ENCODE data around the gene NPIPA8.
"Not testable (repeated sequence)": the region's sequence is repeated elsewhere in the genome, so short reads cannot be mapped to it uniquely, and the experiment has no call there.

Gene NPIPA8

GRCh38 chr16:18336636-18337035, at the start of gene NPIPA8:
Gene NPIPA8, minus strand, starts transcription at chr16:18336736. Its CDS starts 4,074 bp downstream, at chr16:18332662.
- DNase-seq (ENCODE audit: insufficient read length, low spot score); FAIRE-seq: not testable (repeated sequence)

GRCh38 chr16:18385285-18385684, 48.7 kb upstream of the NPIPA8 start:
- not testable (repeated sequence) for FAIRE-seq; DNase-seq (ENCODE audit: insufficient read length, low spot score)

- FAIRE-seq; DNase-seq (ENCODE audit: insufficient read length, low spot score): not testable (repeated sequence)
These were observed 48.3 kb upstream of the NPIPA8 start for GRCh38 chr16:18384869-18385268.

GRCh38 chr16:18384098-18384636, 47.6 kb upstream of the NPIPA8 start:
- DNase-seq (ENCODE audit: insufficient read length, low spot score); FAIRE-seq: not testable (repeated sequence)

GRCh38 chr16:18382696-18383095, 46.2 kb upstream of the NPIPA8 start:
- DNase-seq (ENCODE audit: insufficient read length, low spot score); FAIRE-seq: not testable (repeated sequence)

- FAIRE-seq; DNase-seq (ENCODE audit: insufficient read length, low spot score): not testable (repeated sequence)
These were observed 11.2 kb upstream of the NPIPA8 start for GRCh38 chr16:18347742-18348141.

- DNase-seq (ENCODE audit: insufficient read length, low spot score); FAIRE-seq: not testable (repeated sequence)
These were observed 10.5 kb upstream of the NPIPA8 start for GRCh38 chr16:18346993-18347392.

- FAIRE-seq; DNase-seq (ENCODE audit: insufficient read length, low spot score): not testable (repeated sequence)
These were observed 8.1 kb upstream of the NPIPA8 start for GRCh38 chr16:18344634-18345033.

GRCh38 chr16:18341986-18342385, 5.5 kb upstream of the NPIPA8 start:
- not testable (repeated sequence) for FAIRE-seq

GRCh38 chr16:18341417-18341960, 5.0 kb upstream of the NPIPA8 start:
- not testable (repeated sequence) for DNase-seq (ENCODE audit: insufficient read length, low spot score); FAIRE-seq

More at GRCh38 chr16:18341986-18342385, 5.5 kb upstream of the NPIPA8 start:
- not testable (repeated sequence) for DNase-seq (ENCODE audit: insufficient read length, low spot score)

- not testable (repeated sequence) for DNase-seq (ENCODE audit: insufficient read length, low spot score); FAIRE-seq
These were observed 2.7 kb upstream of the NPIPA8 start for GRCh38 chr16:18339210-18339609.

GRCh38 chr16:18311811-18312210, 24.7 kb downstream of the NPIPA8 start:
- DNase-seq (ENCODE audit: insufficient read length, low spot score); FAIRE-seq: not testable (repeated sequence)

- DNase-seq (ENCODE audit: insufficient read length, low spot score); FAIRE-seq: not testable (repeated sequence)
These were observed 27.4 kb downstream of the NPIPA8 start for GRCh38 chr16:18309159-18309558.

GRCh38 chr16:18307241-18307640, 29.3 kb downstream of the NPIPA8 start:
- not testable (repeated sequence) for DNase-seq (ENCODE audit: insufficient read length, low spot score); FAIRE-seq

GRCh38 chr16:18306066-18306465, 30.5 kb downstream of the NPIPA8 start:
- not testable (repeated sequence) for DNase-seq (ENCODE audit: insufficient read length, low spot score); FAIRE-seq

GRCh38 chr16:18303059-18303706, 33.4 kb downstream of the NPIPA8 start:
- FAIRE-seq; DNase-seq (ENCODE audit: insufficient read length, low spot score): not testable (repeated sequence)

GRCh38 chr16:18297714-18298113, 38.8 kb downstream of the NPIPA8 start:
- not testable (repeated sequence) for DNase-seq (ENCODE audit: insufficient read length, low spot score); FAIRE-seq

GRCh38 chr16:18296931-18297330, 39.6 kb downstream of the NPIPA8 start:
- FAIRE-seq; DNase-seq (ENCODE audit: insufficient read length, low spot score): not testable (repeated sequence)

- not testable (repeated sequence) for DNase-seq (ENCODE audit: insufficient read length, low spot score); FAIRE-seq
These were observed 42.2 kb downstream of the NPIPA8 start for GRCh38 chr16:18294371-18294770.

- FAIRE-seq; DNase-seq (ENCODE audit: insufficient read length, low spot score): not testable (repeated sequence)
These were observed 43.1 kb downstream of the NPIPA8 start for GRCh38 chr16:18293337-18293956.

- DNase-seq (ENCODE audit: insufficient read length, low spot score); FAIRE-seq: not testable (repeated sequence)
These were observed 45.6 kb downstream of the NPIPA8 start for GRCh38 chr16:18290959-18291358.

Measured in H54 (cell line).